GM19372 (cell line): ENCODE data around the gene TRAPPC4.

Source experiments
- ATAC-seq: cut with Tn5 transposase; IDR thresholded peaks from one replicate; pipeline ENCODE4 v1.9.1; 2021; ENCODE audit warnings: mild to moderate bottlenecking, low read depth, moderate library complexity; ENCODE audit not compliant: unreplicated experiment

The TRAPPC4 gene

GRCh38 chr11:119061256-119061655 is 42.7 kb downstream of the TRAPPC4 start:
- ATAC-seq = no peak

- no peak for ATAC-seq
Observed at GRCh38 chr11:119062779-119063178, 44.2 kb downstream of the TRAPPC4 start.

- ATAC-seq = no peak
Observed at GRCh38 chr11:119065369-119065768, 46.8 kb downstream of the TRAPPC4 start.

GRCh38 chr11:119067371-119068222 is 49.0 kb downstream of the TRAPPC4 start, which contains the start of gene VPS11:
VPS11 (plus strand) TSS chr11:119067818; CDS start chr11:119067824, 6 bp downstream.
- ATAC-seq = peak; percentile 92
